Naive thymus-derived CD4-positive, alpha-beta T cell (primary cell): ENCODE results near the gene FABP3. TPM values are rescaled to one million over a fixed set of nuclear protein-coding genes. Genes with fewer than 3 reads are reported as not detected.

Experiments used
- ATAC-seq: fragments of 150-1000 bp; cut with Tn5 transposase; 2 replicates; pipeline ENCODE4 v1.10.0; 2021; ENCODE audit warnings: mild to moderate bottlenecking, moderate library complexity
- CTCF ChIA-PET: fragments of 350-600 bp; sonication (Branson Sonifier 250); formaldehyde crosslinking; loops from one replicate; lab custom pipeline; 2021; ENCODE audit warnings: antibody characterized with exemption; lab: Charles Lee
- POLR2A ChIA-PET: fragments of 350-600 bp; sonication (Branson Sonifier 250); formaldehyde crosslinking; loops from one replicate; lab custom pipeline; 2021; ENCODE audit warnings: antibody characterized with exemption, inconsistent platforms; lab: Charles Lee
- DNase-seq, 9 donors: peaks; one replicate each; pipeline versions ENCODE4 v3.0.0 to v3.0.0-alpha.2; 2020 to 2022; ENCODE audit warnings: mixed read lengths in 1 of 9
- H3K27ac ChIP-seq: one replicate; pipeline ENCODE4 v1.7.0; 2013; ENCODE audit warnings: mild to moderate bottlenecking, low read depth, low read length, moderate library complexity
- H3K27me3 ChIP-seq, 2 donors: one replicate each; pipeline ENCODE4 v1.7.0; 2013; ENCODE audit warnings: low read length in 2 of 2, mild to moderate bottlenecking in 2 of 2, moderate library complexity in 2 of 2; ENCODE audit not compliant: control insufficient read depth in 2 of 2, insufficient read depth in 2 of 2
- H3K36me3 ChIP-seq, 3 experiments: 1 replicate in 2 of 3; 2 replicates in 1 of 3; pipeline ENCODE4 v1.7.0; 2013; ENCODE audit warnings: low read length in 3 of 3, mild to moderate bottlenecking in 3 of 3, moderate library complexity in 1 of 3; ENCODE audit not compliant: insufficient read depth in 3 of 3, control insufficient read depth in 2 of 3
- H3K4me1 ChIP-seq, 2 donors: one replicate each; pipeline ENCODE4 v1.7.0; 2013; ENCODE audit warnings: low read length in 2 of 2, mild to moderate bottlenecking in 2 of 2, moderate library complexity in 1 of 2; ENCODE audit not compliant: control insufficient read depth in 2 of 2, insufficient read depth in 2 of 2
- H3K4me3 ChIP-seq: 2 replicates; pipeline ENCODE4 v1.7.0; 2013; ENCODE audit warnings: mild to moderate bottlenecking, low read length
- H3K9me3 ChIP-seq, 3 experiments: 1 replicate in 2 of 3; 2 replicates in 1 of 3; pipeline ENCODE4 v1.7.0; 2013; ENCODE audit warnings: low read length in 3 of 3; ENCODE audit not compliant: control insufficient read depth in 2 of 3
- H3K27ac Mint-ChIP-seq, 9 donors: one replicate each; pipeline ENCODE4 v1.8.0; 2020 to 2022; ENCODE audit warnings: mixed read lengths in 9 of 9, mild to moderate bottlenecking in 8 of 9, moderate library complexity in 5 of 9, inconsistent platforms in 2 of 9
- H3K27me3 Mint-ChIP-seq, 5 donors: one replicate each; pipeline ENCODE4 v1.8.0; 2021 to 2022; ENCODE audit warnings: mixed read lengths in 5 of 5, mild to moderate bottlenecking in 1 of 5
- H3K36me3 Mint-ChIP-seq, 5 donors: one replicate each; pipeline ENCODE4 v1.8.0; 2020 to 2022; ENCODE audit warnings: mixed read lengths in 5 of 5, mild to moderate bottlenecking in 3 of 5, inconsistent platforms in 1 of 5
- H3K4me1 Mint-ChIP-seq, 7 donors: one replicate each; pipeline ENCODE4 v1.8.0; 2020 to 2022; ENCODE audit warnings: mixed read lengths in 7 of 7, mild to moderate bottlenecking in 3 of 7, inconsistent platforms in 1 of 7
- H3K4me3 Mint-ChIP-seq, 10 donors: one replicate each; pipeline ENCODE4 v1.8.0; 2020 to 2022; ENCODE audit warnings: mild to moderate bottlenecking in 10 of 10, mixed read lengths in 10 of 10, moderate library complexity in 6 of 10, inconsistent platforms in 2 of 10
- H3K9me3 Mint-ChIP-seq, 11 donors: one replicate each; pipeline ENCODE4 v1.8.0; 2020 to 2022; ENCODE audit warnings: mixed read lengths in 11 of 11, mild to moderate bottlenecking in 4 of 11, inconsistent platforms in 1 of 11, moderate library complexity in 1 of 11
- intact Hi-C, 2 donors: fragments of 100-400 bp; cut with micrococcal nuclease; formaldehyde crosslinking; loops; one replicate each; pipeline ENCODE4 v1.15.1; 2023
- polyA plus RNA-seq, 2 donors: library from polyadenylated mRNA; unstranded; fragments of 300-500 nt; fragmentation: Illumina TruSeq; gene quantifications; one replicate each; pipeline ENCODE4 v1.2.3, GENCODE V29; 2021
- total RNA-seq, 6 experiments: library from RNA in 5 of 6; stranded (reverse) in 5 of 6; gene quantifications; 1 replicate in 5 of 6; 2 replicates in 1 of 6; pipeline ENCODE4 v1.2.3 and lab custom pipeline; 2021 to 2026

FABP3 gene
- total and polyA plus RNA-seq, 7 experiments from 2014 or later, result 0.67 TPM; not detected in 6

DNA sequence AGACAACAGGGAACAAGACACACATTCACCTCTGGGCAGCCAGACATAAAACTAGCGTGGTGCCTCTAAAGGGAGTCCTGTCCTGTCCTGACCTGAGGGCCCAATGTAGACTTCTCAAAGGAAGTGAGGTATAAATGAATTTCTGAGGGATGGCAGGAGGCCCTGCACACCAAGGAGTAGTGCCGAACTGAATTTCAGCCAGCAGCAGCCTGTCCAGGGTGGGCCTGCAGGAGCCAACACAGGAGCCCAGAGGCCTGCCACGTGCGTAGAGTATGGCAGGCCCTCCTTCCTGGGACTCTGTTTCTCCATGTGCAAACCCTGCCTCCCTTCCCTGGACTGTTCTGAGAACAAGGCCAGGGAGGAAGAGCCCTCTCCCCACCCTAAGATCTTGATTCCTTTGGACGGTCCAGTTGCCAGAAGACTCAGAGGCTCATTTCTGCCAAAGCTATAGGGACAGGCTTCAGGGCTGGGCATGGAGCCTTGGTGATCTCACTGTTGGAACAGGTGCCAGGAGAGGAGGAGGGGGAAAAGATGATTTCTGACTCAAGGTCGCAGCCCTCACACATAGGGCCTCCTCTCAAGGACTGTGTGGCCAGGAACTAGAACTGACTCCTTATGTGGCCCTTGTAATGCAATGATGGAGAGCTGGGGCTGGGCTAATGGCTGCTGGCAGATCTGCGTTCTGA, 1.8 kb upstream of the FABP3 start:
- peaks cover 0 to 18% (median 0%) of the 10 kb centered on the region in 5 donors for H3K27me3 Mint-ChIP-seq
- intact Hi-C loops, result no loop called here
- peaks cover 0 to 2% (median 0%) of the 10 kb centered on the region in 11 donors for H3K9me3 Mint-ChIP-seq
- Histone ChIP-seq H3K4me3 (no peak overlapping the region), H3K36me3 (no peaks in the 10 kb centered on the region), H3K27me3 (no peaks in the 10 kb centered on the region), H3K4me1 (no peaks in the 10 kb centered on the region), H3K27ac (no peak overlapping the region), H3K9me3 (no peaks in the 10 kb centered on the region)
- peak overlapping the region in 6 of 10 donors; percentile 8 to 91 (median 80) for H3K4me3 Mint-ChIP-seq
- POLR2A ChIA-PET, result no interaction called here
- CTCF ChIA-PET, result interaction anchor here (0.6 kb wide), 1 partner anchor 17 kb away, joined by 3 read pairs; no protein-coding TSS in a partner anchor
- no peak overlapping the region for H3K27ac Mint-ChIP-seq
- peaks cover 0 to 17% (median 14%) of the 10 kb centered on the region in 7 donors for H3K4me1 Mint-ChIP-seq
- DNase-seq (no peak), ATAC-seq (no peak)
- no peaks in the 10 kb centered on the region for H3K36me3 Mint-ChIP-seq

DNA sequence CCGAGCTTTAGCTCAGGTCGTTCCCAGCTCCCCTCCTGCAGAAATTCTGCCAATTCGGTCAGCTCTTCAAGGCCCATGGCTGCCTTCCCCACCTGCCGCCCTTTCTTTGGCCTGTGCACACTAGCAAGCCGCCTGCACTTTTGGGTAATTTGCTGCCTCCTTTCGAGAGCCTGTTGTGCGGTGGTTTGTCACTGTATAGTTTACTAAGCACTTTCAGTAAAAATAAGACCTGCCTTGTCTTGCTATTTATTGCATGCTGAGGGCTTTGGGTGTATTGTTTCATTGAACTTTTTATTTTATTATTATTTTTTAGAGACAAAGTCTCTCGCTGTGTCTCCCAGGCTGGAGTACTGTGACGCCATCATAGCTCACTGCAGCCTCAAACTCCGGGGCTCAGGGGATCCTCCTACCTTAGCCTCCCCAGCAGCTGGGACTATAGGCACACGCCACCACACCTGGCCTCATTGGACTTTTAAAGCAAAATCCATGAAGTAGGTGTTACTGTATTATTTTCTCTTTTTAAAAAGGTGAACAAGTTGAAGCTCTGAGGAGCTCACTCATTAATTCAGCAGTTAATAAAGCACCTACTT, 1.1 kb upstream of the FABP3 start:
- Mint-ChIP-seq H3K27ac (peak overlapping the region in 2 of 9 donors; percentile 29 to 85), H3K36me3 (no peaks in the 10 kb centered on the region), H3K4me1 (peaks cover 0 to 17% (median 14%) of the 10 kb centered on the region in 7 donors), H3K4me3 (peak overlapping the region; percentile 74 to 95 (median 90)), H3K9me3 (peaks cover 0 to 2% (median 0%) of the 10 kb centered on the region in 11 donors), H3K27me3 (peaks cover 0 to 18% (median 0%) of the 10 kb centered on the region in 5 donors)
- no peaks in the 10 kb centered on the region for H3K27me3 ChIP-seq
- DNase-seq (peak in 3 of 9 donors; percentile 3 to 26 (median 10)), ATAC-seq (peak; percentile 17)
- intact Hi-C loops, result no loop called here
- no peak overlapping the region for H3K27ac ChIP-seq
- no peak overlapping the region for H3K4me3 ChIP-seq
- no peaks in the 10 kb centered on the region for H3K36me3 ChIP-seq
- no peaks in the 10 kb centered on the region for H3K4me1 ChIP-seq
- POLR2A ChIA-PET, result no interaction called here
- CTCF ChIA-PET, result interaction anchor here (0.6 to 1.5 kb wide), 3 partner anchors 16 to 48 kb away, joined by 3 to 5 read pairs (median 3); no protein-coding TSS in a partner anchor
- H3K9me3 ChIP-seq, result no peaks in the 10 kb centered on the region

DNA sequence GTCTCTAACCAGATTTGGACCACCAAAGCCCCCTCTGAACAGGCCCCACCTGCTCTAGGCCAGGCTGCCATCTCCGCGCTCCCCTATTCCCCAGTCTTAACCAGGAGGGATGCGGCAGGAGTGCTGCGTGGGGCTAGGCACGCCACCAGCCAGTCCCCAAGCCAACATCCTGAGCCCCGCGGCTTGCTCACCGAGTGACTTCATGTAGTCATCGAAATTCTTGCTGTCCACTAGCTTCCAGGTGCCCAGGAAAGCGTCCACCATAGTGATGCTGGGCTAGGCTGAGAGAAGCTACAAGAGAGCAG, 173 bp downstream of the FABP3 start:
- H3K36me3 Mint-ChIP-seq, result no peaks in the 10 kb centered on the region
- H3K27me3 Mint-ChIP-seq, result peaks cover 0 to 18% (median 0%) of the 10 kb centered on the region in 5 donors
- DNase-seq (no peak), ATAC-seq (no peak)
- Histone ChIP-seq H3K9me3 (no peaks in the 10 kb centered on the region), H3K4me1 (no peaks in the 10 kb centered on the region), H3K4me3 (no peak overlapping the region), H3K27ac (no peak overlapping the region), H3K36me3 (no peaks in the 10 kb centered on the region), H3K27me3 (no peaks in the 10 kb centered on the region)
- CTCF ChIA-PET, result interaction anchor here (1.5 kb wide), 1 partner anchor 49 kb away, joined by 5 read pairs; no protein-coding TSS in a partner anchor
- no peaks in the 10 kb centered on the region for H3K9me3 Mint-ChIP-seq
- intact Hi-C loops, result no loop called here
- H3K4me1 Mint-ChIP-seq, result peaks cover 0 to 23% (median 16%) of the 10 kb centered on the region in 7 donors
- H3K4me3 Mint-ChIP-seq, result peak overlapping the region in 6 of 10 donors; percentile 13 to 95 (median 80)
- POLR2A ChIA-PET, result no interaction called here
- peak overlapping the region in 3 of 9 donors; percentile 28 to 58 (median 41) for H3K27ac Mint-ChIP-seq

DNA sequence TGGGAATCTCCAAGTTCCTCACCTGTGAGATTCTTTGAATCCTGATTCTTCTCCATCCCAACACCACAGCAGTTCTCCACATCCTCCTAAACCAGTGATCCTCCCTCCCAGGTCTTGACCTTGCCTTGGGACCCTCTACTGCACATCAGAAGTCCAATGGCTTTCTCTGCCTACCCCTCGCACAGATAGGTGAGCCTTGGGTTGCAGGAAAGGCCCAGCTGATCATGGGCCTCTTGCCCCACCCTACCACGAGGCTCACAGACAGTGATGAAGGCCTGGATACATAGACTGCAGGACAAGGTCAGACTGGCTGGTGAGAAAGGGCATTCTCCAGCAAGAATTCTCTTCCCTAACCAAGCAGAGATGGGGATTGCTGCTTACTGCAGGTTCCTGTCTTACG, 825 bp downstream of the FABP3 start:
- H3K36me3 ChIP-seq, result no peaks in the 10 kb centered on the region
- Mint-ChIP-seq H3K36me3 (peaks cover 0 to 5% (median 0%) of the 10 kb centered on the region in 5 donors), H3K9me3 (no peaks in the 10 kb centered on the region), H3K27me3 (peaks cover 0 to 18% (median 0%) of the 10 kb centered on the region in 5 donors), H3K27ac (peak overlapping the region in 3 of 9 donors; percentile 28 to 58 (median 41)), H3K4me3 (peak overlapping the region in 4 of 10 donors; percentile 13 to 87 (median 42)), H3K4me1 (peaks cover 0 to 23% (median 16%) of the 10 kb centered on the region in 7 donors)
- H3K4me1 ChIP-seq, result no peaks in the 10 kb centered on the region
- H3K9me3 ChIP-seq, result no peaks in the 10 kb centered on the region
- no peak overlapping the region for H3K27ac ChIP-seq
- no peak for ATAC-seq
- no peak for DNase-seq
- H3K27me3 ChIP-seq, result no peaks in the 10 kb centered on the region
- H3K4me3 ChIP-seq, result no peak overlapping the region
- POLR2A ChIA-PET, result no interaction called here
- intact Hi-C loops, result no loop called here
- CTCF ChIA-PET, result interaction anchor here (0.5 kb wide), 1 partner anchor 11 kb away, joined by 5 read pairs; no protein-coding TSS in a partner anchor

DNA sequence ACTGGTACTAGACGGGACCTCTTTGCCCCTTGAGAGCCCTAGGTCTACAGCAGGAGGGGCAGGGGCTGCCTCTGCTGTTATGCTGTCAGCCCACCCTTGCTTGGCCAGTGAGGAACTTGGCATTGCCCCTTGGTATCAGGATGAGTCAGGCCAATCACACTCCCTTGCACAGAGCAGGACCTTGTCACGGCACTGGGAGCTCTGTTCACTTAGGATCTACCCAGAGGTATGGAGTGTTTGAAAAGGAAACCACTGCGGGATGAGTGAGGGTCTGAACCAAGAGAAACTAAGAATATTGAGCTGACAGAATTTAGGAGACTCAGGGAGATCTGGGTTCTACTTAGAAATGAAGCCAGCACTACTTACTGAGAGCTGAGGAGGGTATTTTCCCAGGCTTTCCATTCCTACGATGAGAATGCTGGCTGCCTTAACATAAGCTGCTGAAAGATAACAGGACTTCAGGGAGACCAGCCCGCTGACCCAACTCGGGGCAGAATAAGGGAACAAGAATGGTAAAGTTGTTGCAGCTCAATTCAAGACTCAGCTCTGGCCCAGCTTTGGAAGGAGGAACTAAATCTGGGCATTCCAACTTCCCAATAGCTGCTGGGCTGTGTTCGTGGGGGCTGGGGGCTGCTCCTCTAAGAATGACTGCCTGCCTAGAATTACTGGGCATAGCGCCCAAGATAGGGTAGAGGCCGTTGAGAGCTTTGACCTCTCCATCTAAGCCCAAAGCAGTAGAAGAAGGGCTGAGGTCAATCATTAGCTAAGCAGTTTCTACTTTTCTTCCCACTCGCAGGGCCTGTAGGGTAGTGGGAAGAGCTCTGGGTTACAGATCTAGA, 1.5 kb downstream of the FABP3 start:
- POLR2A ChIA-PET, result no interaction called here
- no peak for DNase-seq

DNA sequence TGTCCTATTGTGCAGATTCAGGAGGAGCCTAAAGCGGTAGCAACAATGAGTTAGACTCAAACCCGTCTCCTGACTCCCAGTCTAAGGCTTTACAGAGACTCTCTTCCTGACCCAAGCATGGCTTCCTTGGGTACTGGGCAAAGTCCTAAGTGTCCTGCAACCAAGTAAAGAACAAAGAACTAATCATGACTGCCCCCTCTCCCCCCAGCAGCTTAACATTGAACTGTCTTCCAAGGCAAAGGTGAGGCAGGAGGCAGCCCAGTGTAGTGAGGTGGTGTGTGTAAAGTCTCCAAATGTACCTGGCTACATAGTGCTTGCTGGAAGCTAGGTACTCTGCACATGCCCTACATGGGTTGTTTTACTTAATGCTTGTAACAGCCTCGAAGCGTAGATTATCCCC, 2.3 kb downstream of the FABP3 start:
- Histone ChIP-seq H3K27ac (no peak overlapping the region), H3K4me1 (no peaks in the 10 kb centered on the region), H3K27me3 (no peaks in the 10 kb centered on the region), H3K9me3 (no peaks in the 10 kb centered on the region), H3K4me3 (no peak overlapping the region), H3K36me3 (peaks cover 0 to 12% (median 0%) of the 10 kb centered on the region in 3 experiments)
- ChIA-PET POLR2A (no interaction called here), CTCF (no interaction called here)
- Mint-ChIP-seq H3K4me1 (peaks cover 0 to 23% (median 14%) of the 10 kb centered on the region in 7 donors), H3K9me3 (no peaks in the 10 kb centered on the region), H3K27ac (peak overlapping the region in 1 of 9 donors; percentile 56), H3K27me3 (peaks cover 0 to 18% (median 0%) of the 10 kb centered on the region in 5 donors), H3K4me3 (no peak overlapping the region), H3K36me3 (peaks cover 1 to 15% (median 2%) of the 10 kb centered on the region in 5 donors)
- ATAC-seq (no peak), DNase-seq (no peak)
- intact Hi-C loops, result no loop called here

More for the DNA sequence above, 1.5 kb downstream of the FABP3 start:
- intact Hi-C loops, result no loop called here
- H3K9me3 Mint-ChIP-seq, result no peaks in the 10 kb centered on the region
- no peak for ATAC-seq
- no peaks in the 10 kb centered on the region for H3K9me3 ChIP-seq
- H3K27ac ChIP-seq, result no peak overlapping the region
- H3K27me3 ChIP-seq, result no peaks in the 10 kb centered on the region
- H3K27me3 Mint-ChIP-seq, result peaks cover 0 to 18% (median 0%) of the 10 kb centered on the region in 5 donors
- peaks cover 0 to 23% (median 14%) of the 10 kb centered on the region in 7 donors for H3K4me1 Mint-ChIP-seq
- H3K36me3 Mint-ChIP-seq, result peaks cover 0 to 10% (median 0%) of the 10 kb centered on the region in 5 donors
- H3K4me3 ChIP-seq, result no peak overlapping the region
- no peak overlapping the region for H3K27ac Mint-ChIP-seq
- peak overlapping the region in 1 of 10 donors; percentile 58 for H3K4me3 Mint-ChIP-seq
- H3K36me3 ChIP-seq, result peaks cover 0 to 7% (median 0%) of the 10 kb centered on the region in 3 experiments
- H3K4me1 ChIP-seq, result no peaks in the 10 kb centered on the region
- CTCF ChIA-PET, result interaction anchor here (0.5 to 0.6 kb wide), 2 partner anchors 12 to 349 kb away, joined by 4 to 5 read pairs; no protein-coding TSS in a partner anchor
